ENCODE results near the gene CALY. TPM values are rescaled to one million over a fixed set of nuclear protein-coding genes. Genes with fewer than 3 reads are reported as not detected.

Gene CALY
- total and polyA plus RNA-seq, 2 experiments from 2014 or later = 12.3 to 16.3 TPM

DNA sequence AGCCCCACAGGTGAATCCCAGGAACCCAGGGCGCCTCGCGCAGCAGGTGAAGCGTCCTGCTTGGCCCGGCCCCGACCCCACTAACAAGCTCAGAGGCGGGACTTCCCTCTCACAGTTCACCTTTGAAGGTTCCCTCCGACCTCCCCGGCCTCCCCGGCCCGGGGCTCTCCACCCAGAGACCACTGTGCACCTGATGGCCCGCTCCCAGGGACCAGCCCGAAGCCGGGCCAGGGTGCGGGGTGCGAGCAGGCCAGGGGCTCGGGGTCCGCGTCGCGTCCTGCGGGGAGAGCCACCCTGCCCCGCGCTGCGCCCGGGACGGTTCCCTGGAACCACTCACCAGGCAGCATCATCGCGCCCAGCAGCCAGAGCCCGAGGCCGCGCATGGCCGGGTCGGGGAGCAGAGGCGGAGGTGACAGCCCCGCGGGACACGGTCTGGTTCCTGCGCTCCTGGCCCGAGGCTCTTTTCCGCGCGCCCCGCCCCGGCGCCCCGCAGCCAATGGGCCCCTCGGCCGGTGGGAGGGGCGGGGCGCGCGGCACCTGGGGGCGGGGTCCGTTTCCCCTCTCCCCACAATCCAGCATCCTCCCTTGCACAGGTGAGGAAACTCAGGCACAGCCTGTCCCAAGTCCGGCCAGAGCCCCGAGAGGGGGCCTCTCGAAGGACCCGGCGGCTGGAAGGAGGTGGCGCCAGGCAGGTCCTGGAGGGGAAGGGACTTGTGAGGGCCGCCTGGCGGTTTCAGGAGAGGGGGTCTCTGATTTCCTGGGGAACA lies 60.1 kb downstream of the CALY start, which contains the start of gene ADAM8:
Gene ADAM8, minus strand, starts transcription at position 434 of the 767 bp plus-strand sequence. Its CDS starts 51 bp downstream, at position 383.
- peak within 1 kb of the TSS; percentile 7 for H3K4me3 ChIP-seq

DNA sequence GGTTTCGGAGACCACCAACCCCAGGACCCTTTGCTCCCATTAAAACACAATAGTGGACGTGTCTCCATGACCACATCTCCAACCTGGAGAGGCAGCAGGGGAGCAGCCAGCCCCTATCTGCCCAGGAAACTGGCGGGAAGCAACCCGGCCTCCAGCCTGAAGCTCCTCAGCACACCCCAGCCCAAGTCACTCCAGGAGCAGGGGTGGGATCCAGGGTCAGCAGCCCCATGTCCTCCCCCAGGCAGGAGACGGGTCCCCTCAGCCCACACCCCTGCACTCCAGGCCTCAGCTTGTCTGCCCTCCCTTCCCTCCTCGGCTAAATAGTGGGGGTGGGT lies 60.6 kb downstream of the CALY start:
- peaks cover 35% of the 10 kb centered on the region for H3K4me1 ChIP-seq (ENCODE audit: low read depth)
- TF ChIP-seq, protein P1, sequence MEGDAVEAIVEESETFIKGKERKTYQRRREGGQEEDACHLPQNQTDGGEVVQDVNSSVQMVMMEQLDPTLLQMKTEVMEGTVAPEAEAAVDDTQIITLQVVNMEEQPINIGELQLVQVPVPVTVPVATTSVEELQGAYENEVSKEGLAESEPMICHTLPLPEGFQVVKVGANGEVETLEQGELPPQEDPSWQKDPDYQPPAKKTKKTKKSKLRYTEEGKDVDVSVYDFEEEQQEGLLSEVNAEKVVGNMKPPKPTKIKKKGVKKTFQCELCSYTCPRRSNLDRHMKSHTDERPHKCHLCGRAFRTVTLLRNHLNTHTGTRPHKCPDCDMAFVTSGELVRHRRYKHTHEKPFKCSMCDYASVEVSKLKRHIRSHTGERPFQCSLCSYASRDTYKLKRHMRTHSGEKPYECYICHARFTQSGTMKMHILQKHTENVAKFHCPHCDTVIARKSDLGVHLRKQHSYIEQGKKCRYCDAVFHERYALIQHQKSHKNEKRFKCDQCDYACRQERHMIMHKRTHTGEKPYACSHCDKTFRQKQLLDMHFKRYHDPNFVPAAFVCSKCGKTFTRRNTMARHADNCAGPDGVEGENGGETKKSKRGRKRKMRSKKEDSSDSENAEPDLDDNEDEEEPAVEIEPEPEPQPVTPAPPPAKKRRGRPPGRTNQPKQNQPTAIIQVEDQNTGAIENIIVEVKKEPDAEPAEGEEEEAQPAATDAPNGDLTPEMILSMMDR (IDR thresholded peaks at IDR 0.05; ENCODE audit: low read depth, low read length) = no peak
- DNase-seq (ENCODE audit: low read depth in 1 of 2, low spot score in 1 of 2) = no peak
- no peak overlapping the region for H3K27ac ChIP-seq
- H3K9me3 ChIP-seq (ENCODE audit: low read depth) = no peaks in the 10 kb centered on the region
- no peaks in the 10 kb centered on the region for H3K36me3 ChIP-seq
- peaks cover 9% of the 10 kb centered on the region for H3K27me3 ChIP-seq
- H3K4me3 ChIP-seq = no peak overlapping the region

More for the DNA sequence above, 60.1 kb downstream of the CALY start, which contains the start of gene ADAM8:
- Histone ChIP-seq H3K27ac (no peak within 1 kb of the TSS), H3K27me3 (peaks cover 9% of the 10 kb centered on the region), H3K9me3 (ENCODE audit: low read depth) (no peaks in the 10 kb centered on the region), H3K4me1 (ENCODE audit: low read depth) (peaks cover 35% of the 10 kb centered on the region), H3K36me3 (no peaks in the 10 kb centered on the region)
- TF ChIP-seq, protein P1 (IDR thresholded peaks at IDR 0.05; ENCODE audit: low read depth, low read length) = no peak
- DNase-seq (ENCODE audit: low read depth in 1 of 2, low spot score in 1 of 2) = peak in 1 of 2 donors; percentile 64

DNA sequence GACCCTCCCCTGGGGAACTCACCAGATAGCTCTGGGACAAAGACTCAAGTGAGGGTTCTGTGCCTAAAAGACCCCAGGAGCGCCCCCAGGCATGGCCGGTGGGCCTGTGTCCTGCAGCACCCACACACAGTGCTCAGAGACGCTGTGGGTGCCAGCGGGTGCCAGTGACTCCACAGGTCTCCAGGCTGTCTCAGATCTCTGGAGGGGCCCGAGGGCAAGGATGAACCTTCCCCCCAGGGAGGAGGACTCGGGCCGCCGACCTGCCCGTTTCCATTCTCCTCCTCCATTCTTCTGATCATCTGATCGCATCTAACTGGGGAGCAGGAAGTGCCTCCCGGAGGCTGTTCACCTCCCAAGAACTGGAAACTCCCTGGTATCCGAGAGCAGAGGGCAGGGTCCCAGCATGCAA lies 61.0 kb downstream of the CALY start:
- TF ChIP-seq, protein P1 (IDR thresholded peaks at IDR 0.05; ENCODE audit: low read depth, low read length) = no peak
- H3K36me3 ChIP-seq = no peaks in the 10 kb centered on the region
- H3K4me3 ChIP-seq = no peak overlapping the region
- no peak for DNase-seq (ENCODE audit: low read depth in 1 of 2, low spot score in 1 of 2)
- H3K4me1 ChIP-seq (ENCODE audit: low read depth) = peaks cover 35% of the 10 kb centered on the region
- H3K9me3 ChIP-seq (ENCODE audit: low read depth) = no peaks in the 10 kb centered on the region
- H3K27ac ChIP-seq = no peak overlapping the region
- peaks cover 9% of the 10 kb centered on the region for H3K27me3 ChIP-seq

DNA sequence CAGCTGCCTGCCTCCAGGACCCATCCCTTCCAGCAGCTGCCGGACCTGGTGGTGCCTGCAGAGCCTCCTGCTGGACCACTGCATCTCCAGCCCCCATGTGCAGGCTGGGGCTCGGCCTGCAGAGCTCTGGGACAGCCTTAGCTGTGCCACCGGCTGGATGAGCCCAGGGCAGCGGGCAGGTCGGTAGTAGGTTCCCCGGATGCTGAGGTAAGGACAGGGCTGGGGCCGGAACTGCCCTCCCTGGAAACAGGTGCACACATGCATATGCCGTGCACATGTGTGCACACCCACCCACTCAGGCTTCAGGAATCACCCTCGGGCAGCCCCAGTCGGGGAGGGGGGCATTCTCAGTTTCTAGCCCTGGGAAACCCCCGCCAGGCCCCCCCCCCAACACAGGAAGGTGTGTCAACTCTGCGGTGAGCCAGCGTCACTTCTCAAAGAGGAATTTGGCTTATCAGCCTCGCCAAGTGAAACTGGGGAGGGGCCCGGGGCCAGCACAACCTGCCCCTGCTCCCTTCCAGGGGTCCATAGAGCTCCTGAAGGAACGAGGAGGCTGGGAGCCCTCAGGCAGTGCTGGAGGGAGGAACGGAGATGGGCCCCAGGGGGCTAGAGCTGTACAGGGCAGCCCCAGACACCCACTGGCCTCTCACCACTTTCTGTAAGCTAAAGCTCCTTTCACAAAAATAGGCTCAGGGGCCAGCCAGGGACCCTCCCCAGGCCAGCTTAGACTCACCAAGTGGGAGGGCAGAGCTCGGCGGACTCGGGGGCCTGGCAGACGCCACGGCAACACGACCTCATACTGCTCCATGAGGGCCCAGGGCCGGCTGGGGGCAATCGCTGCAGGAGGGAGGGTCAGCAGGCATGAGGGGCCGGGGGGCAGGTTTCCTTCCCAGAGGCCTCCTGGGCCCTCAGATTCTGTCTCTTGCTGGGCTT lies 61.7 kb downstream of the CALY start:
- DNase-seq (ENCODE audit: low read depth in 1 of 2, low spot score in 1 of 2) = peak in 1 of 2 donors; percentile 44
- Histone ChIP-seq H3K27me3 (peaks cover 9% of the 10 kb centered on the region), H3K4me3 (no peak overlapping the region), H3K36me3 (no peaks in the 10 kb centered on the region), H3K9me3 (ENCODE audit: low read depth) (no peaks in the 10 kb centered on the region), H3K27ac (no peak overlapping the region), H3K4me1 (ENCODE audit: low read depth) (peaks cover 35% of the 10 kb centered on the region)
- TF ChIP-seq, protein P1 (IDR thresholded peaks at IDR 0.05; ENCODE audit: low read depth, low read length) = no peak

Other genes starting within 250 kb of the CALY start
- gene ADGRA1, start 249.0 kb downstream of the CALY start, total RNA-seq = 0.24 and 0.28 TPM in 2 replicates
- 0.67 TPM in 1 of 2 replicates, not detected in the other for gene ADGRA1, start 249.0 kb downstream of the CALY start, polyA plus RNA-seq
- gene KNDC1, start 176.7 kb downstream of the CALY start, total RNA-seq = 14.4 and 33.9 TPM in 2 replicates
- 10.8 and 12.4 TPM in 2 replicates for gene KNDC1, start 176.7 kb downstream of the CALY start, polyA plus RNA-seq
- not detected in 2 replicates for gene UTF1, start 106.7 kb downstream of the CALY start, total RNA-seq
- gene UTF1, start 106.7 kb downstream of the CALY start, polyA plus RNA-seq = not detected in 2 replicates
- not detected in 2 replicates for gene VENTX, start 99.0 kb downstream of the CALY start, total RNA-seq
- gene VENTX, start 99.0 kb downstream of the CALY start, polyA plus RNA-seq = not detected in 2 replicates
- gene ADAM8, start 60.0 kb downstream of the CALY start, total RNA-seq = 2.8 and 6.9 TPM in 2 replicates
- gene ADAM8, start 60.0 kb downstream of the CALY start, polyA plus RNA-seq = 2.3 and 3.7 TPM in 2 replicates
- 70.2 and 70.8 TPM in 2 replicates for gene TUBGCP2, start 28.0 kb downstream of the CALY start, total RNA-seq
- gene TUBGCP2, start 28.0 kb downstream of the CALY start, polyA plus RNA-seq = 52.3 and 62.4 TPM in 2 replicates
- gene ZNF511, start 28.0 kb downstream of the CALY start, total RNA-seq = 53.7 and 67.1 TPM in 2 replicates
- gene ZNF511, start 28.0 kb downstream of the CALY start, polyA plus RNA-seq = 116 and 150 TPM in 2 replicates
- gene PRAP1, start 10.5 kb upstream of the CALY start, total RNA-seq = 0.35 and 2.3 TPM in 2 replicates
- gene PRAP1, start 10.5 kb upstream of the CALY start, polyA plus RNA-seq = 1.6 and 3.5 TPM in 2 replicates
- 20.0 and 58.1 TPM in 2 replicates for gene FUOM, start 21.1 kb upstream of the CALY start, total RNA-seq
- 22.1 and 68.5 TPM in 2 replicates for gene FUOM, start 21.1 kb upstream of the CALY start, polyA plus RNA-seq
- gene ECHS1, start 36.5 kb upstream of the CALY start, total RNA-seq = 111 and 159 TPM in 2 replicates
- 184 and 243 TPM in 2 replicates for gene ECHS1, start 36.5 kb upstream of the CALY start, polyA plus RNA-seq
- 14.8 and 15.8 TPM in 2 replicates for gene PAOX, start 42.4 kb upstream of the CALY start, total RNA-seq
- gene PAOX, start 42.4 kb upstream of the CALY start, polyA plus RNA-seq = 18.2 and 20.1 TPM in 2 replicates
- 35.3 and 65.1 TPM in 2 replicates for gene MTG1, start 57.3 kb upstream of the CALY start, total RNA-seq
- gene MTG1, start 57.3 kb upstream of the CALY start, polyA plus RNA-seq = 83.1 and 123 TPM in 2 replicates
- gene SPRN, start 87.7 kb upstream of the CALY start, total RNA-seq = 0.33 and 0.63 TPM in 2 replicates
- 1.8 and 2.3 TPM in 2 replicates for gene SPRN, start 87.7 kb upstream of the CALY start, polyA plus RNA-seq
- 0.74 and 5.6 TPM in 2 replicates for gene SCART1, start 117.0 kb upstream of the CALY start, total RNA-seq
- 0.89 and 1.8 TPM in 2 replicates for gene SCART1, start 117.0 kb upstream of the CALY start, polyA plus RNA-seq
- gene CYP2E1, start 190.5 kb upstream of the CALY start, total RNA-seq = 1.1 and 4.1 TPM in 2 replicates
- 1.1 and 2.0 TPM in 2 replicates for gene CYP2E1, start 190.5 kb upstream of the CALY start, polyA plus RNA-seq
- not detected in 2 replicates for gene SYCE1, start 228.7 kb upstream of the CALY start, total RNA-seq
- 0.18 TPM in 1 of 2 replicates, not detected in the other for gene SYCE1, start 228.7 kb upstream of the CALY start, polyA plus RNA-seq